ENCODE measurements around the gene LTN1.
"Not testable (repeated sequence)": the region's sequence is repeated elsewhere in the genome, so short reads cannot be mapped to it uniquely, and the experiment has no call there.

The LTN1 gene

DNA sequence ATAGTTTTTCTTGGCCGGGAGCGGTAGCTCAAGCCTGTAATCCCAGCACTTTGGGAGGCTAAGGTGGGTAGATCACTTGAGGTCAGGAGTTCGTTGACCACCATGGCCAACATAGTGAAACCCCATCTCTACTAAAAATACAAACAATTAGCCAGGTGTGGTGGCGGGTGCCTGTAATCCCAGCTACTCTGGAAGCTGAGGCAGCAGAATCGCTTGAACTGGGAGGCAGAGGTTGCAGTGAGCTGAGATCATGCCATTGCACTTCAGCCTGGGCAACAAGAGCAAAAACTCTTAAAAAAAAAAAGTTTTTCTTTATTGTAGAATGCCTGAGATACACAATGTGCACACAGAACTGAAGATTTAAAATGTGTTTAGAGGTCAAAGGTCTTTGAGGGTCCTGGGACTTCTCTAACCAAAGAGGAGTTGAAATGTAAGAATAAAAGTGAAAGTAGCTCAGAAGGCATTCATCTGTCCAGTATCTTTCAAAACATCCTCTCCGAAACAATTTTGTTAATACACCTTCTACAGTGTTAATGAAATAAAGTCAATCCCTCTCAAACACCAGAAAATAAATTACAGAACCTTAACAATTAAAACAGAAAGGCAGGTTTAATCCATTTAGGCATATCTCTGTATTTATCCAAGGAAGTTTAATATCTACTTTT, 60.8 kb downstream of the LTN1 start:
- not testable (repeated sequence) for DNase-seq (ENCODE audit: insufficient read length, low spot score); FAIRE-seq

DNA sequence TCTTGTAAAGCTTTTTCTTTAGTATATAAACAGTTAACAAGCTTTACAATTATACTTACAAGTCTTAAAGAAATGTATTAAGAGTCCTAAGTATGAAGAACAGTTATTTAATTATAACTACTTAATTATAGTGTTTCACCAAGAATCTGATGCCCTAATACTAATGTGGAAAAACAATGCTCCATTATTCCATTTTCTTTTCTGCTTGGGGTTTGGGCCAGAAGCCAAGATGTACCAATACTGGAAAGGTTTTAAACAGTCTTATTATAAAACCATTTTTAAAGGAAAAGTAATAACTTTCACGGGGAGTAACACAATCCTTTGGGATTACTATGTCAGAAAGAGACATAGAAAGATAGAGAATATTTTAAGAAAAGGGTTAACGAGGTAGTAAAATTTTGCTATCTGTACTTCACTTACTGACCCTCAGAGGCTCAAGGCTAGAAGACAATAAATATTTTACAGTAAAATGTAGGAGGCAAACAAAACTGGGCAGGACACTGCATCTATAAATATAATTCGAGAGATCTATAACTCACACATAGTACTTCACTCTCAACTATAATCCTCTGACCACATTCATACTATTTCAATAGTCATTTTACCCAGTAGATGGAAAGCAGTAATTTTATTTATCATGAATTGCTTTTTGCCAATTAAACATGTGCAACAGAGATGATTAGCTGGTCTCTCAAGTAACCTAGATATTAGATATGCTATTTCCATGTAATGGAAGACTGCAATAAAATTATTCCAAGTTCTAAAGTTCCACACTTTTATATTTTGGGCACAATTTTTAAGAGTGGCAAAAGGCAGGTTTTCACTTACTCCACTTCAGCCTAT, 63.9 kb downstream of the LTN1 start:
- no peak for FAIRE-seq
- no peak for DNase-seq (ENCODE audit: insufficient read length, low spot score)

DNA sequence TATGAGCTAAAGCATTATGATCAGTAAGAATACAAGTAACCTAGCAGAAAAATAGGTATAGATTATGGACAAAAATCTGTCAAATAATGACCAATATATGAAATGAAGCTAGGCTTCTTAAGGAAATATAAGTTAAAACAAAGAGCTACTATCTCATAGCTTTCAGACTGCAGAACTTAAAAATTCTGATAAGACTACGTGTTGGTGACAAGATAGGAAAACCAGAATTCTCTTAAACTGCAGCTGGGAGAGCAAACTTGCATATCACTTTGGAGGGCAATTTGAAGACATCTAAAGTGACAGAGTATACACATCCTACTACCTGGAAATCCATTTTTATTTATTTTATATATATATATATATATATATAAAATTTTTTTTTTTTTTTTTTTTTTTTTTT, 65.5 kb downstream of the LTN1 start:
- FAIRE-seq (no peak), DNase-seq (ENCODE audit: insufficient read length, low spot score) (no peak)

DNA sequence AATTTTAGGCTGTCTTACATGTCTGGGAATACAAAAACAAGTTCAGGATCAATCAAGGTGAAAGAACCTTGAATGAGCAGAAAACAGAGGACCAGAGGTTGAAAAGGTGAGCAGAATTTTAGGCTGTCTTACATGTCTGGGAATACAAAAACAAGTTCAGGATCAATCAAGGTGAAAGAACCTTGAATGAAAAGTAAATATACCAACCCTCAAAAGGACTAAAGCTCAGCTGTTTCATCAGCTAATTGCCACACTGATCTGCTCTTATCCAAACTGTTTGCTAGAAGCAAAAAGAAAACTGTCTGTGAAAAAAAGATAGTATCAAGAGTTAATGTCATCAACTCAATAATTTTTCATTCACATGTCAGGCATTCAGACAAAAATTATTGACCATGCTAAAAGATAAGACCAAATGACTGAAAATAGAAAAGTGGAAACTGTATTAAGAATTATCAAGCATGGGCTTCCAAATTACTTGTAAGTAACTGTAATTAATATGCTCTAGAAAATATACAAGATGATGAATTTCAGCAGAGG, 69.2 kb downstream of the LTN1 start:
- peak; percentile 66 for FAIRE-seq

DNA sequence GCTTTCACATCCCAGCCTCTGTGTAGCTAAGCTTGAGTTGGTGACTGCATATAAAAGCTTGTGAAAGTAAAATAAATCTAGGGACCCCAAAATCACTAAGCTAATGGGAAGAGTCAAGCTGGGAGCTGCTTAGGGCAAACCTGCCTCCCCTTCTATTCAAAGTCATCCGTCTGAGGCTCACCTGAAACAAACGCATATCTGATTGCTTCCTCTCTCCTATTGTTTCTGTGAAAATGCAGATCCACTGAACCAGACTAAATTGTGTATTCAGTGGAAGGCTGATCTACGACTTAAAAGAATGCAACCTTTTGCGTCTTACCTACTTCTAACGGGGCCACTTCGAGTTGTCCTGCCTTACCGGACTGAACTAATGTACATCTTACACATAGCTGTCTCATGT, 70.3 kb downstream of the LTN1 start:
- FAIRE-seq (no peak), DNase-seq (ENCODE audit: insufficient read length, low spot score) (no peak)

More for the DNA sequence above, 69.2 kb downstream of the LTN1 start:
- no peak for DNase-seq (ENCODE audit: insufficient read length, low spot score)

DNA sequence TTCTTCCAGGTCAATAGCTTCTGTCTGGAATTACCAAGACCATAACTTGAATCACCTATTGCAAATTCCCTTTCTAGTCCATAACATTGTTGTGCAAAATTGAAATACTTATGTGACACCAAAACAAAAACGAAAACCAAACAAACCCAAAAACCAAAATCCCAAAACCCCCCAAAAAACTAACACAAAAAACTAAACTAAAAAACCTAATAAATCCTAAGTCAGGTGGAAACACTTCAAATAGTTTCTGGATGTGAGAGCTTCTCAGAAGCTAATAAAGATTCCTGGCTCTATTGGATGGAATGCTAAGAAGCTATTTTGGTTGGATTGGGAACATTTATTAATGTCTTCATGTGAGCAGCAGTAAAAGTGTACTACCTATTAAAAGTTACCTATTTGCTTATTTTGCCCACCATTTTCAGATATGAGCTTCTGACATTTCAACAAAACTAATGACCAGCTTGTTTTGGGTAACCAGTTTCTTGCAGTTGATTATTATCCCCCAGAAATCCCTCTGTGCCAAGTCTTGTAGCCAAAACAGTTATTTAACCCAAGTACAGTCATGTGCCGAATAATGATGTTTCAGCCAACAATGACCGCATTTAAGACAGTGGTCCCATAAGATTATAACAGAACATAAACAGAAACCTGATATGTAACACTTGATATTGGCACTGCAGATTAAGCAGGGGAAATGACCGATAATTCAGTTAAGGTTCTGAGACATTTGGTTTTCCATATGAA, 76.4 kb downstream of the LTN1 start:
- FAIRE-seq (no peak), DNase-seq (ENCODE audit: insufficient read length, low spot score) (no peak)

DNA sequence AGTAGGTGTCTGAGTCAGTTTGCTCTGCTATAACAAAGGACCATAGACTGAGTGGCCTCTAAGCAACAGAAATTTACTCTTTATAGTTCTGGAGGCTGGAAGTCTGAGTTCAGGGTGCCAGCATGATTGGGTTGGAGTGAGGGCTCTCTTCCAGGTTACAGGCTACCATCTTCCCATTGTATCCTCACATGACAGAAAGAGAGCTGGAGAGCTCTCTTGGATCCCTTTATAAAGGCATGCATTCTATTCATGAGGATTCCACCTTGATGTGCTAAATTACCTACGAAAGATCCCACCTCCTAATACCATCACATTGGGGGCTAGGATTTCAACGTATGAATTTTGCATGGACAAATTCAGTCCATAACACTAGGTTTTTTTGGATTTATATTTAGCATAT, 79.6 kb downstream of the LTN1 start:
- no peak for FAIRE-seq
- no peak for DNase-seq (ENCODE audit: insufficient read length, low spot score)

DNA sequence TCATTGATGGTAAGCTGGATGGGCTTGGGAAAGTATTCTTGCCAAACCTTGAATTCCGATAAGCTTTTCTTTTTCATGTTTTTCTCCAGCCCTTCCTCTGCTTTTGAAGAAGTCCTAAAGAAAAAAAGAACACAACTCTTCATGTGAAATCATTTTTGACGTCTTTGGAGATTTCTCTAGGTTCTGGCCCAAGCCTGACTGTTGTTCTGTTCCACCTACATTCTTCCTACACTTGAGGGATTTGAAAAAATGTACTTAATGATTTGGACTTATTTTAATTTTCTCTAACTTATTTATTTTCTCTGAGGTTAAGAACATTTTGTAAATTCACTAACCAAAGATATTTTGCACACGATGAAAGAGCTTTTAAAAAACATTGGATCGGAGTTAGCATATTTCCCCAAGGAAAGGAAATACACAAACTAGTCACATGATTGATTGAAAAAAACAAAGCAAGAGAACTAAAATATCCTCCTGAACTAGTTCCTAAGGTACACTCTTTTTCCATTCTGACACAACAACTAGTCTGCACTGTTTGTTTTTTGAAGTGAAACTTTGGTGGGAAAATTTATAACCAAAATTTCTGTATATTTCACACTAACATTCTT, 82.3 kb downstream of the LTN1 start:
- DNase-seq (ENCODE audit: insufficient read length, low spot score) (no peak), FAIRE-seq (no peak)

DNA sequence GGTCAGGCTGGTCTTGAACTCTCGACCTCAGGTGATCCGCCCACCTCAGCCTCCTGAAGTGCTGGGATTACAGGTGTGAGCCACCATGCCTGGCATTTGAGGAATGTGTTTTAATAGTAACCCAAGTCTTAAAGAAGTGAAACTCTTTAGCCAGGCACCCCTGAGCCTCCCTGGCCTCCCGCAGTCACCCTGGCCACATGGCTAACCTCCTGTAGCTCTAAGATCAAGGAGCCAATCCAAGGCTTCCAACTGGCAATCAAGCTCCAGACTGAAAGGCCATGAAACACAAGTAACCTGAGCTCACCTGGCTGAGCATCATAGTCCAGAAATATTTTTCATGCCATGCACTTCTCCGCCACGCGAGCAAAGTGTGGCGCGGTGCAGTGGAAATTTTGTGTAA, 84.3 kb downstream of the LTN1 start:
- DNase-seq (ENCODE audit: insufficient read length, low spot score) (no peak), FAIRE-seq (no peak)

DNA sequence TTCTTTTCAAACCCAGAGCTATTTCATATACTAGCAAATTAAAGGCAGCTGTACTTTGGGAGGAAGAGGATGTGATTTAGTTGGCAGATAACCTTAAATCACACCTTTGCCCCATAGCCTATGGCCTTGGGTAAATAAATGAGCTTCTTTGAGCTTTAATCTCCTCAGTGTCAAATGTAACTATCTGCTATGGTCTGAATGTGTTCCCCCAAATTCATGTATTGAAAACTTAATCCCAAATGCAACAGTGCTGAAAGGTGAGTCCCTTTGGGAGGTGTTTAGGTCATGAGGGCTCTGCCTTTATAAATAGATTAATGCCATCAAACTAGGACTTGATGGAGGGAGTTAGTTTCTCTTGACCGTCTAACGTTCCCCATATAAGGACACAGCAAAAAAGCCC, 85.8 kb downstream of the LTN1 start:
- no peak for FAIRE-seq
- no peak for DNase-seq (ENCODE audit: insufficient read length, low spot score)

DNA sequence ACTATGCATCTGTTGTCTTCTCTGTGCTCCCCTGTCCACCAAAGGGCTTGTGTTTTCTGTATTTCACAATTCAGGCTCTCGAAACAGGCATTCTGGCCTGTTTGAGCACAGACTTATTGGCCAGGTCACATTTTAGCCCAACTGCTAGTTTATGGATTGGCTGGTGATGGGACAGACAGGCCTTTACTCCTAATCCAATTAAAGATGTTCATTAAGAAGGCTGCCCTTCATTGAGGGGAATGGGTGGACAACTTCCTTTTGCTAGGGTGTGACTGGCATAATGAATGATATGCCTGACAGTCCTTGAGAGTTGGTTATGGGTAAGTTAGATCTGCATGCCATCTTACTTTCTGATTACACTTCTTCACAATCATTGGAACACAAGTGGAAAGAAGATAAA, 86.4 kb downstream of the LTN1 start:
- FAIRE-seq (no peak), DNase-seq (ENCODE audit: insufficient read length, low spot score) (no peak)

DNA sequence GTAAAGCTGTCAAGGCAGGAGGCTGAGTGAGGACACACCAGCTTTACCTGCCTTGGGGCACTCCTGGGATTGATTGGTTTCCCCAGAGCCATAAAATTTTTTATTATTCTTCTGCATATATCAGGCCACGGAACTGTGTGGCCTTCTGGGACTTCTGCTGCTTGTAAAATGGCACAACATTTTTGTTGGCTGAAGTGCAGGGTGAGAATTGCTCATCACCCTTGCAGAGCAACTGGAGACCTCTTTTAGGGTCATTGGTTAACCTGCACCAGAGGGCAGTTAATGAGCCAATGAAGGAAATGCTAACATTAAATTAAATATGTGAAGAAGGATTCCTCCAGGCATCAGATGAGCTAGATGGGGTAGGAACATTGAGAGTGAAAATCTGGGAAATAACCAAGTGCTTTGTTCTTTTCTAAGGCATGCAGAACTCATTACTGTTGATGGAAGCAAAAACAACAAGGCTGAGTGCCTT, 87.7 kb downstream of the LTN1 start:
- DNase-seq (ENCODE audit: insufficient read length, low spot score) (no peak), FAIRE-seq (no peak)

DNA sequence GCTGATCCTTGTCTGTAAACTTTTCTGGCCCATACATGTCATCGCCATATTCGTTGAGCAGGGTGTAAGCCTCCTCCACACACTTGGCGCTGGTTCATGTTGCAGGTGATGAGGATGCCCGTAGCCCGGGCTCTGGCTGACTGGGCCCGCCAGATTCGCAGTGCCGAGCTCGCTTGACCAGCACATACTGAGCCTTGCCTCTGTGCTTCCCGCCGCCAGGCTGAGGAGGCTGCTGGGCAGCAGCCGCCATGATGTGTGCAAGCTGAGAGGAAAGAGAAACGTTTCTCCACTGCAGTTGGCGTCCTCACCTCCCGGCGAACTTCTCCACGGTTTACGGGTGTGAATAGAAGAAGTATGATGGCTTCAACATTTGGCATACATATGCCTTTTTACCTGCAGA, 89.2 kb downstream of the LTN1 start:
- DNase-seq (ENCODE audit: insufficient read length, low spot score) (no peak), FAIRE-seq (no peak)

DNA sequence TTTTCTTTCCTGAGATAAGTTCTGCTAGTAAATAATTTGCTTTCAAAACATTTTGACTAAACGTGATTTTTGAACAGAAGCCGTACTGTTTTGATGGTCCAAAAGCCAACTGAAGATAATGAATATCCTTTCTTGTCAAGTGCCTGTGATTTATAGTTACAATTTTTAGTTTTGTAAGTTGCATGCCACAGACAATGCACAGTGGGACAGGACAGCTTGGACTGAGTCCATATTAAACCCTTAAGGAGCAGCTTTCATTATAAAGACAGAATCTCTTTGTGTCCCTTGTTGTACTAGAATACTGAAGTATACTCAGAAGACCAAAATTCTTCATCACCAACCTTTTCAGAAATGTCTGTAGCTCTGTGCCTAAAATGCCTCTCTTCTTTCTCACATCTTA, 92.2 kb downstream of the LTN1 start:
- no peak for FAIRE-seq

DNA sequence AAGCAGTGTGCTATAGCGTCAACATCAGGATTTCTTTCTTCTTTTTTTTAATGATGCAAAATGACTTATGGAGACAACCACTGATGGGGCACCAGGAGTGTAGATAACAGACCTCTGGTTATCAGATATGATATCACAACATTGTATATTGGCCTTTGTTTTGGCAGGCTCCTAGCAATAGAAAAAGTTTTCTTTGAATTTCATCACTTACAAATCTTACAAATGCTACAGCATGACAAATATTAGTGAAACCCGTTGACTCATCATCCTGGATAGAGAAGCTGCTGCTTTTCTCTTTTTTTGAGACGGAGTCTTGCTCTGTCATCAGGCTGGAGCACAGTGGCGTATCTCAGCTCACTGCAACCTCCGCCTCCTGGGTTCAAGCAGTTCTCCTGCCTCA, 92.9 kb downstream of the LTN1 start:
- FAIRE-seq (no peak), DNase-seq (ENCODE audit: insufficient read length, low spot score) (no peak)

More for the DNA sequence above, 92.2 kb downstream of the LTN1 start:
- DNase-seq (ENCODE audit: insufficient read length, low spot score) = no peak

DNA sequence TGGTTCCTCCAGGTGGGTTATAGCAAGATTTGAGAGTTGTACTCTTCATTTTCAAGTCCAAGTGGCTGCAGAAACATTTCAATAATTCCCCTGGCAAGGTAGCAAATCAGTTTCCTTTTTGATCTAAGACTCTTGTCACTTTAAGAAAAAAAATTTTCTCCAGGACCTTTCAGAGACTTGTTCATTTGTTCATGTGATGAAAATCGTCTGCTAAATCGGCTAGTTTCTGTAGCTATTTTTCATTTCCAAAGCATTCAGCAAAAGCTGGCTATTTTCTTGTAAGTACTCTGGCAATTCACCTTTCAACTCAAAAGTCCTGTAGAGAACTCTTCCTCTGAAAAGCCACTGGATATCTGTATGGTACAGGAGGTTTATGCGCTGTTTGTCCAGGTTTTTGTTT, 93.5 kb downstream of the LTN1 start:
- no peak for FAIRE-seq
- DNase-seq (ENCODE audit: insufficient read length, low spot score) = no peak

DNA sequence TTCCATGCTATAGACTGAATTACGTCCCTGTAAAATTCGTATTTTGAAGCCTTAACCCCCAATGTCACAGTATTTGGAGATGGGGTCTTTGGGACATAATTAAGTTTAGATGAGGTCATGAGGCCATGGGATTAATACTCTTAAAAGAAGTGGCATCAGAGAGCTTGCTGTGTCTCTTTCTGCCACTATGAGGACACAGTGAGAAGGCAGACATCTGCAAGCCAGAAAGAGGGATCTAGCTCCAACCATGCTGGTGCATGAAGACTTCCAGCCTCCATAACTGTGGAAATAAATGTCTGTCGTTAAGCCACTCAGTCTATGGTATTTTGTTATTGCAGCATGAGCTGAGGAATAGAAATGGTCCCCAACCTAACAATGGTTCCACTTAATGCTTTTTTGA, 99.0 kb downstream of the LTN1 start:
- DNase-seq (ENCODE audit: insufficient read length, low spot score) (no peak), FAIRE-seq (no peak)

DNA sequence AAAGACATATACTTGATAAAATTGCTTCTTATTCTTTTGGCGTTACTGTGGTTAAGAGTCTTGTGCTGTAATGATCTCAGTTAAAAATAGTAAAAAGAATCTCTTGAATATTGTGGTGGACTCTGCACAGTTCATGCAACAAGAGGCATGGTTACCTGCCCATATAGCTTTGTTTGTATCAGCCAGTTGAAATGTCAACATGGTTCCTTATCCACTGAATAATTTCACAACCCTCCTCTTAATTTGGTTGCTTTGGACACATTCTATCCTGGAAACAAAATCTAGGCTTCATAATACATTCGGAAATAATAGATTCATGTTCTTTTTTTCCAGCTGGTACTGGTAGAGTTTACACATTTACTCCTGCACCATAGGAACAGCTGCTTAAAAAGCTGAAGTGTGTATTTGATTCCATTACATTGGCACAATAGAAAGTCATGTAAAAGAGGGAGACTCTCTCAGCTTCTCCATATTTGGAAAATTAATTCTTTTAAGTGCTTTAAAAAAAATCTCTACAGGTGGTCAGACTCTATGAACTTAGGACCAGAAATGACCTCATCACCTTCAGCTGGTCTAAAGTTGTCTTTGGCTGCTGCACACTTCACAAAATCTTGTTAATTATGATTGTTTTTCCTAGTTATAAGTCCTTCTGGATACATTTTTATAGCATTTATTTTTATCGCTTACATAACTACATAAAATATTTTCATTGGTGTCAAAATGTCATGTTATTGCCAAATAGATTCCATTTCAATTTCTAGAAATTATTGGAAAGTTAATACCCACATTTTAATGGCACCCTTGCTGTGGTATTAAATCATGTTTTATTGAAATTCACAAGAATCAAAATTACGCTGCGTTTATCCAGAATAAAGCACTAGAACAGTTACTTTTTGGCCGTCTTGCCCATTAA, 100.2 kb downstream of the LTN1 start:
- FAIRE-seq = no peak

DNA sequence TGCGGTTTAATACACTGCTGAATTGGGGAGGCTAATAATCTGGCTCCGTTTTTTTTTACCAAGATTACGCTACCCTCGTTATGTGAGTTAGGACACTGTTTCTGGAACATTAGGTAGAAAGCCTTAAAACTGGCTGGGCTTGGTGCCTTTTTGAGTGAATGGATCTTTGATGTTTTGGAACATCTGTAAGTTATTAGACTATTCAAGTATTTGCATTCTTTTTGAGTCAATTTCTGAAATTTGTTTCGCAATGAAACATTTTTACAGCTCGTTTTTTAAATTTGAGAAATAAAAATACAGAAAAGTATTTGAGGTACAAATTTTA, 106.9 kb downstream of the LTN1 start:
- FAIRE-seq (no peak), DNase-seq (ENCODE audit: insufficient read length, low spot score) (no peak)

More for the DNA sequence above, 100.2 kb downstream of the LTN1 start:
- no peak for DNase-seq (ENCODE audit: insufficient read length, low spot score)

All from GM19239 (cell line).